ENCODE measurements around the gene KIF21B. TPM values are rescaled to one million over a fixed set of nuclear protein-coding genes. Genes with fewer than 3 reads are reported as not detected.

KIF21B gene
- total RNA-seq, 1 experiment from 2014 or later: 0.66 TPM

- DNase-seq (no peak), ATAC-seq (no peak)
- Histone ChIP-seq H3K4me3 (ENCODE audit: low read length) (no peak overlapping the region), H3K9ac (ENCODE audit: low read length) (no peak overlapping the region), H3K9me3 (ENCODE audit: low read length) (no peaks in the 10 kb centered on the region), H4K20me1 (ENCODE audit: low read length) (no peaks in the 10 kb centered on the region), H3K79me2 (ENCODE audit: low read length) (no peaks in the 10 kb centered on the region), H3K4me2 (ENCODE audit: low read length) (no peak overlapping the region), H3K27me3 (ENCODE audit: low read length) (0 out of 2 replicates have a peak, but pooled peaks cover 7% of the 10 kb centered on the region), H3K36me3 (ENCODE audit: low read depth, low read length) (no peaks in the 10 kb centered on the region), H3K4me1 (ENCODE audit: insufficient read depth, low read length) (no peaks in the 10 kb centered on the region), H3F3A (ENCODE audit: low read length, unreplicated experiment) (no peaks in the 10 kb centered on the region), H3K27ac (ENCODE audit: low read length) (no peak overlapping the region), H2AFZ (ENCODE audit: low read length) (no peak overlapping the region), H3K9me2 (replicated peaks; ENCODE audit: low read length) (no peaks in the 10 kb centered on the region)
- intact Hi-C loops (cut with micrococcal nuclease): no loop called here
- CTCF ChIA-PET: no interaction called here
- TF ChIP-seq EZH2phosphoT487 (IDR thresholded peaks at IDR 0.05; ENCODE audit: borderline replicate concordance, low read length): no peak
- no peak for TF ChIP-seq EZH2 (IDR thresholded peaks at IDR 0.05; ENCODE audit: low read length, unreplicated experiment)
- no peak for TF ChIP-seq CTCF (conservative IDR thresholded peaks at IDR 0.05; ENCODE audit: low read depth, low read length)
- POLR2A ChIA-PET (ENCODE audit: unreplicated experiment): no interaction called here
- BruUV-seq (replicated peaks): no TSS peak
Measured at GRCh38 chr1:200982071-200982945, 41.2 kb downstream of the KIF21B start.

- POLR2A ChIA-PET (ENCODE audit: unreplicated experiment): no interaction called here
- no TSS peak for BruUV-seq (replicated peaks)
Measured at GRCh38 chr1:200981278-200981677, 42.2 kb downstream of the KIF21B start.

More at GRCh38 chr1:200981278-200981677, 42.2 kb downstream of the KIF21B start:
- Histone ChIP-seq H3K9me3 (ENCODE audit: low read length) (no peaks in the 10 kb centered on the region), H3K36me3 (ENCODE audit: low read depth, low read length) (no peaks in the 10 kb centered on the region), H3F3A (ENCODE audit: low read length, unreplicated experiment) (no peaks in the 10 kb centered on the region), H3K4me1 (ENCODE audit: insufficient read depth, low read length) (no peaks in the 10 kb centered on the region), H2AFZ (ENCODE audit: low read length) (no peak overlapping the region), H3K27me3 (ENCODE audit: low read length) (0 out of 2 replicates have a peak, but pooled peaks cover 7% of the 10 kb centered on the region), H3K9me2 (replicated peaks; ENCODE audit: low read length) (no peaks in the 10 kb centered on the region), H4K20me1 (ENCODE audit: low read length) (no peaks in the 10 kb centered on the region), H3K4me2 (ENCODE audit: low read length) (no peak overlapping the region), H3K79me2 (ENCODE audit: low read length) (no peaks in the 10 kb centered on the region), H3K27ac (ENCODE audit: low read length) (no peak overlapping the region), H3K4me3 (ENCODE audit: low read length) (no peak overlapping the region), H3K9ac (ENCODE audit: low read length) (no peak overlapping the region)
- TF ChIP-seq EZH2 (IDR thresholded peaks at IDR 0.05; ENCODE audit: low read length, unreplicated experiment): no peak
- TF ChIP-seq EZH2phosphoT487 (IDR thresholded peaks at IDR 0.05; ENCODE audit: borderline replicate concordance, low read length): no peak
- TF ChIP-seq CTCF (conservative IDR thresholded peaks at IDR 0.05; ENCODE audit: low read depth, low read length): no peak
- ATAC-seq (no peak), DNase-seq (no peak)
- intact Hi-C loops (cut with micrococcal nuclease): no loop called here
- CTCF ChIA-PET: no interaction called here

All from PC-3 (cell line).